PC-3 (cell line): ENCODE measurements around the gene NAV2.

Experiments
- CTCF ChIP-seq: fragments of 300-600 bp; sonication (generic); conservative IDR thresholded peaks from 2 replicates; pipeline ENCODE4 v1.5.1; 2017; ENCODE audit warnings: antibody characterized with exemption, low read depth, mild to moderate bottlenecking, low read length
- EZH2phosphoT487 ChIP-seq: fragments of 300-600 bp; sonication (generic); IDR thresholded peaks from 2 replicates; pipeline ENCODE4 v1.6.1; 2018; ENCODE audit warnings: mild to moderate bottlenecking, antibody characterized with exemption, low read length, borderline replicate concordance

GRCh38 chr11:19747634-19748033 is 35.0 kb downstream of the NAV2 start:
- TF ChIP-seq CTCF, result no peak
- no peak for TF ChIP-seq EZH2phosphoT487
